ENCODE measurements around the gene HJV. TPM values are rescaled to one million over a fixed set of nuclear protein-coding genes. Genes with fewer than 3 reads are reported as not detected.
"Not testable (repeated sequence)": the region's sequence is repeated elsewhere in the genome, so short reads cannot be mapped to it uniquely, and the experiment has no call there.

Gene HJV
- total RNA-seq, 1 experiment from 2014 or later, result not detected

DNA sequence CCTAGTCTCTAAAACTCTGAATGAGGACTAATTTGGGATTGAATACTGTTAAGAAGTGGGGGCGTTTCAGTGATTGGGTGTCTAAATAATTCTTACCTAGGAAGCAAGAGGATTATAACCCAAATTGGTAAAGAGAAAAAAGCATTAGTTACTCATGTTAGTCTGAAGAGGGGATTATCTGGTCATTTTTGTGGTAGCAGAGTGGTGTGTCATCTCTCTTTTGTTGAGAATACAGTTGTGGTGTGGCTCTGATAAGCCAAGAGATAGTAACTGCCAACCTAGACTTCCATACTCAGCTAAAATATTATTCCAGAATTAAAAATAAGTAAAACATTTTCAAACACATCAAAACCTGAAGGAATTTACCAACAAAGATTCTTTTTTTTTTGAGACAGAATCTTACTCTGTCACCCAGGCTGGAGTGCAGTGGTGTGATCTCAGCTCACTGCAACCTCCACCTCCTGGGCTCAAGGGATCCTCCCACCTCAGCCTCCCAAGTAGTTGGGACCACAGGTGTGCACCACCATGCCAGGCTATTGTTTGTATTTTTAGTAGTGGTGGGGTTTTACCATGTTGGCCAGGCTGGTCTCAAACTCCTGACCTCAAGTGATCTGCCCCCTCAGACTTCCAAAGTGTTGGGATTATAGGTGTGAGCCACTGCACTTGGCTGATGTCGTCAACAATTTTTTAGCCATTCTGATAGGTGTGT, 4.4 kb upstream of the HJV start:
- BruUV-seq (replicated peaks); intact Hi-C loops (cut with micrococcal nuclease); H3K4me1 ChIP-seq (ENCODE audit: insufficient read depth, low read length); H3F3A ChIP-seq (ENCODE audit: low read length, unreplicated experiment); ATAC-seq; CTCF ChIA-PET; H3K9me2 ChIP-seq (replicated peaks; ENCODE audit: low read length); H3K36me3 ChIP-seq (ENCODE audit: low read depth, low read length); H3K4me3 ChIP-seq (ENCODE audit: low read length); H3K4me2 ChIP-seq (ENCODE audit: low read length); H3K9me3 ChIP-seq (ENCODE audit: low read length); H4K20me1 ChIP-seq (ENCODE audit: low read length); H2AFZ ChIP-seq (ENCODE audit: low read length); H3K9ac ChIP-seq (ENCODE audit: low read length); H3K27ac ChIP-seq (ENCODE audit: low read length); DNase-seq; H3K27me3 ChIP-seq (ENCODE audit: low read length); H3K79me2 ChIP-seq (ENCODE audit: low read length): not testable (repeated sequence)
- POLR2A ChIA-PET (ENCODE audit: unreplicated experiment), result interaction anchor here (0.7 kb wide), 1 partner anchor 135 kb away, joined by 3 read pairs; no protein-coding TSS in a partner anchor

GRCh38 chr1:146022403-146023127, 1.0 kb upstream of the HJV start:
- POLR2A ChIA-PET (ENCODE audit: unreplicated experiment), result interaction anchor here (0.5 kb wide), 1 partner anchor 24 kb away, joined by 7 read pairs; no protein-coding TSS in a partner anchor

GRCh38 chr1:146021050-146021445, 487 bp downstream of the HJV start:
- Histone ChIP-seq H3K27ac (ENCODE audit: low read length) (no peak overlapping the region), H3K27me3 (ENCODE audit: low read length) (0 out of 2 replicates have a peak, but pooled peaks cover 6% of the 10 kb centered on the region), H3K79me2 (ENCODE audit: low read length) (no peaks in the 10 kb centered on the region), H3F3A (ENCODE audit: low read length, unreplicated experiment) (no peaks in the 10 kb centered on the region), H3K9me3 (ENCODE audit: low read length) (no peaks in the 10 kb centered on the region), H2AFZ (ENCODE audit: low read length) (no peak overlapping the region), H3K36me3 (ENCODE audit: low read depth, low read length) (no peaks in the 10 kb centered on the region), H3K9me2 (replicated peaks; ENCODE audit: low read length) (no peaks in the 10 kb centered on the region), H3K4me1 (ENCODE audit: insufficient read depth, low read length) (no peaks in the 10 kb centered on the region), H3K4me3 (ENCODE audit: low read length) (no peak overlapping the region), H4K20me1 (ENCODE audit: low read length) (no peaks in the 10 kb centered on the region), H3K4me2 (ENCODE audit: low read length) (no peak overlapping the region), H3K9ac (ENCODE audit: low read length) (no peak overlapping the region)
- POLR2A ChIA-PET (ENCODE audit: unreplicated experiment), result no interaction called here
- CTCF ChIA-PET, result interaction anchor here (0.6 to 1.5 kb wide), 2 partner anchors 11 kb away, joined by 4 to 7 read pairs; no protein-coding TSS in a partner anchor
- DNase-seq, result no peak
- no TSS peak for BruUV-seq (replicated peaks)
- intact Hi-C loops (cut with micrococcal nuclease), result no loop called here
- ATAC-seq, result no peak
- TF ChIP-seq EZH2 (IDR thresholded peaks at IDR 0.05; ENCODE audit: low read length, unreplicated experiment) (no peak), EZH2phosphoT487 (IDR thresholded peaks at IDR 0.05; ENCODE audit: borderline replicate concordance, low read length) (no peak)
- TF ChIP-seq, protein P1, sequence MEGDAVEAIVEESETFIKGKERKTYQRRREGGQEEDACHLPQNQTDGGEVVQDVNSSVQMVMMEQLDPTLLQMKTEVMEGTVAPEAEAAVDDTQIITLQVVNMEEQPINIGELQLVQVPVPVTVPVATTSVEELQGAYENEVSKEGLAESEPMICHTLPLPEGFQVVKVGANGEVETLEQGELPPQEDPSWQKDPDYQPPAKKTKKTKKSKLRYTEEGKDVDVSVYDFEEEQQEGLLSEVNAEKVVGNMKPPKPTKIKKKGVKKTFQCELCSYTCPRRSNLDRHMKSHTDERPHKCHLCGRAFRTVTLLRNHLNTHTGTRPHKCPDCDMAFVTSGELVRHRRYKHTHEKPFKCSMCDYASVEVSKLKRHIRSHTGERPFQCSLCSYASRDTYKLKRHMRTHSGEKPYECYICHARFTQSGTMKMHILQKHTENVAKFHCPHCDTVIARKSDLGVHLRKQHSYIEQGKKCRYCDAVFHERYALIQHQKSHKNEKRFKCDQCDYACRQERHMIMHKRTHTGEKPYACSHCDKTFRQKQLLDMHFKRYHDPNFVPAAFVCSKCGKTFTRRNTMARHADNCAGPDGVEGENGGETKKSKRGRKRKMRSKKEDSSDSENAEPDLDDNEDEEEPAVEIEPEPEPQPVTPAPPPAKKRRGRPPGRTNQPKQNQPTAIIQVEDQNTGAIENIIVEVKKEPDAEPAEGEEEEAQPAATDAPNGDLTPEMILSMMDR (conservative IDR thresholded peaks at IDR 0.05; ENCODE audit: low read depth, low read length), result no peak

More at GRCh38 chr1:146022403-146023127, 1.0 kb upstream of the HJV start:
- H3K4me3 ChIP-seq (ENCODE audit: low read length), result no peak overlapping the region
- H3K9me3 ChIP-seq (ENCODE audit: low read length), result no peaks in the 10 kb centered on the region
- no peaks in the 10 kb centered on the region for H4K20me1 ChIP-seq (ENCODE audit: low read length)
- BruUV-seq (replicated peaks), result no TSS peak
- CTCF ChIA-PET, result no interaction called here
- H3K9me2 ChIP-seq (replicated peaks; ENCODE audit: low read length), result no peaks in the 10 kb centered on the region
- H2AFZ ChIP-seq (ENCODE audit: low read length), result no peak overlapping the region
- no peak overlapping the region for H3K4me2 ChIP-seq (ENCODE audit: low read length)
- H3K9ac ChIP-seq (ENCODE audit: low read length), result no peak overlapping the region
- TF ChIP-seq EZH2phosphoT487 (IDR thresholded peaks at IDR 0.05; ENCODE audit: borderline replicate concordance, low read length) (no peak), EZH2 (IDR thresholded peaks at IDR 0.05; ENCODE audit: low read length, unreplicated experiment) (no peak)
- TF ChIP-seq, protein P1 (conservative IDR thresholded peaks at IDR 0.05; ENCODE audit: low read depth, low read length), result no peak
- 0 out of 2 replicates have a peak, but pooled peaks cover 6% of the 10 kb centered on the region for H3K27me3 ChIP-seq (ENCODE audit: low read length)
- H3F3A ChIP-seq (ENCODE audit: low read length, unreplicated experiment), result no peaks in the 10 kb centered on the region
- intact Hi-C loops (cut with micrococcal nuclease), result no loop called here
- H3K4me1 ChIP-seq (ENCODE audit: insufficient read depth, low read length), result no peaks in the 10 kb centered on the region
- DNase-seq (no peak), ATAC-seq (no peak)
- H3K36me3 ChIP-seq (ENCODE audit: low read depth, low read length), result no peaks in the 10 kb centered on the region
- no peaks in the 10 kb centered on the region for H3K79me2 ChIP-seq (ENCODE audit: low read length)
- no peak overlapping the region for H3K27ac ChIP-seq (ENCODE audit: low read length)
